HG03025 (cell line): ENCODE results near the gene CEP295NL.
"Not testable (repeated sequence)": the region's sequence is repeated elsewhere in the genome, so short reads cannot be mapped to it uniquely, and the experiment has no call there.

Experiments
- ATAC-seq: cut with Tn5 transposase; IDR thresholded peaks from one replicate; pipeline ENCODE4 v1.9.1; 2021; ENCODE audit warnings: mild to moderate bottlenecking, moderate library complexity; ENCODE audit not compliant: unreplicated experiment, low FRiP score

CEP295NL gene

DNA sequence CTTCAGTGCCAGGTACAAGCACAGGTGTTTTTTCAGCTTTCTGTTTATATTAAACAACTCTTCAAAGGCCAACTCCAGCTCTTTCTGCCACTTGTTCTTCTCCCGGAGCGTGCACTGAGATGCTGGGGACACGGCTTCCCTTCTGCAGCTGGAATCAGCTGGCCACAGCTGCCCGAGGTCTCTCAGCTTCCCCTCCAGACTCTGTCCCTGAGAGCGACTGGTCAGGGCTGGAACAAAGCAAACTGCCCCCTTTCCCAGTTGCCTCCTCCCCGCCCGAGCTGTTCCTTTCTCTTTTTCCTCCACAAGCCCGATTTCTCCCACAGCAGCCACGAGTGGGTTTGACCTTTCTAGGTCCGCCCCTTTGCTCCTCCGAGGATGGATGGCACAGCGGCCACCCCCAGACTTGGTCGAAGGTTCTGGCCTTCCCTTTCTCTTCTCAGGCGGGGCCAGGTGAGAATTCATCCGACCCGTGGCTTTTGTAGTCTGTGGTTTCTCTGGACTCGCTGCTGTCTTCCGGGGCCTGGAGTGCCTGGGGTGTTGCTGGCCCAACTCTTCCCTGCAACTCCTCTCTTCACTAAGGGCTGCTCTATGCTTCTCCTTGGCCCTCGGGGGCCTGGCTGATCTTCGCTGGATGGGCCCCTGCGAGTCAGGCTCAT lies 11.5 kb downstream of the CEP295NL start:
- ATAC-seq: no peak

DNA sequence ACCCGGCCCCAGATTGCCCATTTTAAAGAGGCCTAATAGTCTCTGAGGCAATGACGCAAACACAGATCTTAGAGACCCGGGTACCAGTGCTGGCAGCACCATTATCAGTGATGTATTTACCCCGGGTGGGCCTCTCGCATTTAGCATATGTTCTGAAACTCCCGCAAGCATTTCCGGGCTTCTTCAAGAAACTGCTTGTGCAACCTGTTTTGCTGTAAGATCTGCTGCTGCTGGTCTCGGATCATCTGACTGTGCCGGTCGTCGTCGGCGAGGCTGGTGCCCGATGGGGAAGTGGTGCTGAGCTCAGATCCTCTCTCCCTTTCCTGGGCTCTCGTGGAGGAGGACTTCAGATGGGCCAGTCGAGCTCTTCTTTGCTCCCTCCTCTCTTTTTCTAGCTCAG lies 12.5 kb downstream of the CEP295NL start:
- ATAC-seq: no peak

DNA sequence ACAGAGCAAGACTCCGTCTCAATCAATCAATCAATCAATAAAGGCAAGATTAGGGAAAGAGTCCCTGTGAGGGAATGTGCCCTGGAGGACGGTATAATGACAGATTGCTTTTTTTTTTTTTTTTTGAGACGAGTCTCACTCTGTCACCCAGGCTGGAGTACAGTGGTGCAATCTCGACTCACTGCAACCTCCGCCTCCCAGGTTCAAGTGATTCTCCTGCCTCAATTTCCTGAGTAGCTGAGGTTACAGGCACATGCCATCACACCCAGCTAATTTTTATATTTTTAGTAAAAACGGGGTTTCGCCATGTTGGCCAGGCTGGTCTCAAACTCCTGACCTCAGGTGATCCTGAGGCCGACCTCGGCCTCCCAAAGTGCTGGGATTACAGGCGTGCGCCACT lies 12.9 kb downstream of the CEP295NL start:
- not testable (repeated sequence) for ATAC-seq

DNA sequence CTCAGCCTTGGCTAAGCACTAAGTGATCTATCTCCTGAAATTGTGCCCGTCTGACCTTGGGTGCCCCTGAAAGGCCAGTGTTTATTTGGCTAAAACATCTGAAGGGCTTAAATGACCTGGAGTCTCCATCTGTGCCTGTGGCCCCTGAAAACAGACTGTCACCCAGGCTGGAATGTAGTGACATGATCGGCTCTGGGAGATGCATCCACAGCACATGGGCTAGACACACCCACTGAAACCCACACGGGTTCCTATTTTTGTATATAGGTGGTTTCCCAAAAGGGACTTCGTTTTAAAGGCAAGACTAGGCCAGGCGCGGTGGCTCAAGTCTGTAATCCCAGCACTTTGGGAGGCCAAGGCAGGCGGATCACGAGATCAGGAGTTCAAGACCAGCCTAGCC lies 13.5 kb downstream of the CEP295NL start:
- ATAC-seq: no peak

DNA sequence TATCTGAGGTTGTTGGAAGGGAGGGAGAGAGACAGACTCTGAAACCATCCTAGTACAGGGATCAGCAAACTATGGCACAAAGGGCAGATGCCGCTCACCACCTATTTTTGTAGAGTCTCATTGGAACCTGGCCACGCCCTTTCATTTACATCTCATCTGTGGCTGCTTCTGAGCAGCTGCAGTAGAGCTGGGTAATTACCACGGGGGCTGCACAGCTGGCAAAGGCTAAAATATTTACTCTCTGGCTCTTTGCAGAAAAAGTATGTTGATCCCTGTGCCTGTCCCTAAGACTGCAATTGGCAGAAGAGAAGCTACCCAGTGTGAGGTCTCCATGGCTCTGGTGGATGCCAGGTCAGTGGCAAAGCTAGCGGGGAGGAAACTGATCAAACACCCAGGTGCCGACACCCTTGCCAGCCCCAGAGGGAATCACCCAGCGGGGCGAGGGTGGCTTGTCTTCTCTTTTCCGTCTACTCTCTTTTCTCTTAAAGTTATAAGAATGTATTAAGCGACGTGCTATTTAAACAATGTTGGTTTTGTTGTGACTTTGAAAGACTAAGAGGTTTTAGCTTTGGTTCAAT lies 14.0 kb downstream of the CEP295NL start:
- no peak for ATAC-seq

DNA sequence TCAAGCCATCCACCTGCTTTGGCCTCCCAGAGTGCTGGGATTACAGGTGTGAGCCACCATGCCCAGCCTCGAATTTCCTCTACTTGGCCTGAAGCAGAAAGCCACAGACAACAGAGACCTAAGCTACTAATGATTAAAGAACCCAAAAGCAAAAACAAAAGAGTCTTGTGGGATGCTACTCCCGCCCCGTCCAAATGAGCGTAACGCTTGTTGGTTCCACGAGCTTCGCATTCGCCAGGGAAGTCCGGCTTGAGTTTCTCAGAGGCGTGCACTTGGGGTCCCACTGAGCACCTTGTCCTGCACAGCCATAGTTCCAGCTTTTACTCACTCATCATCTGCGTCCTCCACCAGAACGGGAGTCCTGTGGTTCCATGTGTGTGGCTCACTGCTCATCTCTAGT lies 16.0 kb downstream of the CEP295NL start:
- ATAC-seq: no peak

DNA sequence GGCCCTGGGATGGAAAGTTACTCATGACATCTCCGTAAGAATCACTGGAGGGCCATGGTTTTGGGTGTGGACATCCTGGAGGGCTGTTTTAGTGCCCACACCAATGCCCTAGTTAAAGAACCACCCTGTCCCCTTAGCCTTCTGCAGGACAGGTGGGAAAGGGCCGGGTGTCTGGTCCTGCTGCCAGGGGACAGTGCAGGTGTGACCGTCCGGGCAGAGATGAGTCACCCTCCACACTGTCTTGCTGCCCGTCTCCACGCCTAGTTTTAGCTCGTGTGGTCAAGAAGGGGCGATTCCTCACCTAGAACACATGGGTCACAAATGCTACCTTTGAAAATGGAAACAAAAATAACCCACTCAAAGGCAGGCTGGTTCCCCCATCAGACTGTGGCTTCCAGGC lies 17.0 kb downstream of the CEP295NL start:
- ATAC-seq: no peak

DNA sequence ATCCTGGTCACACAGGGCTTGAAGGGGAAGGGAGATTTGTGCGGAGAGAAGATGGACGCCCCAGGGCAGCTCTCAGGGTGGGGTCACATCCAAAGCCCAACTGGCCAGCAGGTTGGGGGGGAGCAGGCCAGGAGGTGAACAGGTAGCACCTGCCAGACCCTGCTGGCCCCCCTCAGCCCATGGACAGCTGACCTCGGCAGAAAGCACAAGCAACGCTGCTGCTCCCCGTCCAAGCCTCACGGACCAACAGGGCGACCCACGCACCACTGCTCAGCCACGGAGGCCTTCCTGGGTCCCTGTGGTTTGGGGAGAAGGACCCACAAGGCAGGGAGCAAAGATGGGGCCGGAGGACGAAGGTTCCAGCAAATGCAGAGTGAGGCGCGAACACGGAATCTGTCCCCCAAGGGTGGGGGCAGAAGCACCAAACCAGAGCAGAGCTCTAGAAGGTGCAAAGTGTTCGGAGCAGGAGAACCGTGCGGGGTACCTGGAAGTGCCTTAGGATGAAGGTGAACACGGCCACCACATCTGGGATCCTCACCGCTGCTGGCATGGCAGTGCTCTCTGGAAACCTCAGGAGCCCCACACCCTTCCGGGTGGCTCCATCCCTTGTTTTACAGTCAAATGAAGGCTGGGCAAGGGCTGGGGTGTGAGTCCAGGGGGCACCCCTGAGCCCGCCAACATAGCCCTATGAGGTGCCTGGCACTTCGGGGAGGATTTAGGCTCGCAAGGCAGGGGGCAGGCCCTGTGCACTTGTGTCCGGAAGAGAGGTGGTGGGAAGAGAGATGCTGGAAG lies 17.9 kb downstream of the CEP295NL start:
- ATAC-seq: no peak

DNA sequence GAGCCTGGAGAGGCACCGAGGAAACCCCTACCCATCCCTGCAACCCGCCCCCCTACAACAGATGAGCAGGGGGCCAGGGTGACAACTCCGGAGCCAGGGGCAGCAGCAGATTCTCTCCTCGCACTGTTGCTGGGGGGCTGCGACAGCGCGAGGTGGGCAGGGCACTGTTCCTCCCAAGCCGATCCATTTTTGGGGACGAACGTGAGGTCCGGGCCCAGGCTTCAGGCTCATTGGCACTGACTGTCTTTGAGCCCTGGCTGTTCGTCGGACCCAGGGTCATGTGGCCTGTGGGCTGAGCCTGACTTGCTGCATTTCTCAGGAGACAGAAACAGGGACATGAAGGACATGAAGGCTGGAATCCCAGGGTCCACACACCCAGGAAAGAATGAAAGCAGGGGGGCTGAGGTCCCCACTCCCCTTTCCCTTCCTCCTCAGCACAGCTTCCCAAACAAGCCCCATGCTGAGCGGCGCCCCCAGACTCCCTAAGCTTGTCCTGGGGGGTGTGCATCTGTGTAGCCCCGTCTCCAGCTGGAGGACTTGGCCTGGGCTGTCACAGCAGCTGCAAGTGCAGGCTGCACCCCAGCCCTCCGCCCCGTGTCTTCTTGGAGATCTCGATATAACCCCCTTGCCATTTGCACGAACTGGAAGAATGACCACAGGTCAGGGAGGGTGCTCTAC lies 18.7 kb downstream of the CEP295NL start:
- no peak for ATAC-seq

DNA sequence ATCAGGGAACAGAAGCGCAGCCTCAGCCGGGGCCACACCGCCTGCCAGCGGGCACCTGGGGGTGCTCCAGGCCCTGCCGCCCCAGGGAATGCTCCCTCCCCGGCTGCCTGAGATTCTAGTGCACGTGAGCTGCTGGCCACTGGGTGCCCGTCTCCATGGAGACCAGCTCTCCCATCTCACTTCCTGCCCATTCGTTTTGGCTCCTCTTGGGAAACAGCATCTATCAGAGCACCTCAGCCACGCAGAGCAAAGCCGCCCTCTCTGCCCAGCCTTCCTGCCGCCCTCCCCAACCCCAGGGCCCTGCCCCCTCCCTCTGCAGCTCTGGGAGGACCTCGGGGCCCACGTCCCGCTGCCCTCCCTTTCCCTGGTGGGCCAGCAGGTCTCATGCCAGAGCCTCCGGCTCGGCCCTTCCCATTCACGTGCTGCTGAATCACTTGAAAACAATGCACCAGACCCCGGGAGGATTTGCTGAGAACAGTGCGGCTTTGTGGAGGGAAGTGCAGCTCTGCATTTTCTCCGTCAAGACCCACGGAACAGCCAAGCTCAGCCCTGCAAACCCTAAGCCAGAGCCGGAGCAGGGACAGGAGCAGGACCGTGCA lies 19.4 kb downstream of the CEP295NL start:
- ATAC-seq: no peak

DNA sequence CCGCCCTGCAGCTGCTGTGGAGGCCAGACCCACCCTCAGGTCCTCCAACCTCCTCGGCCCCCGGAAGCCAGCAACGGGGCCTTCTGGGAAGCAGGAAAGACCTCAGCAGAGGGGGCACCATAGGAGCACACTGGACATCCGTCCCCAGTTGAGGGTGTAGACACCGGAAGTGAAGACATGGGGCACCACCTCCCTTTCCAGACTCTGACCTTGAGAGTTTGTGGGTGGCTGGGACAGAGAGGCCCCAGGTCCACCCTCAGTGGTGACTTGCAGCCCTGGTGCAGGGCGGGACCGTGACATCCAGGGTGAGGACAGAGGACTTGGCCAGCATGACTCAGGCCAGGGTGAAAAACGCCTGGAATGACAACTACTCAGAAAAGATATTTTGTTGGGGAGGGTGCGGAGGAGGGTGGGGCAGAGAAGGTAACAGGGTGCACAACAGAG lies 19.9 kb downstream of the CEP295NL start:
- ATAC-seq: no peak

DNA sequence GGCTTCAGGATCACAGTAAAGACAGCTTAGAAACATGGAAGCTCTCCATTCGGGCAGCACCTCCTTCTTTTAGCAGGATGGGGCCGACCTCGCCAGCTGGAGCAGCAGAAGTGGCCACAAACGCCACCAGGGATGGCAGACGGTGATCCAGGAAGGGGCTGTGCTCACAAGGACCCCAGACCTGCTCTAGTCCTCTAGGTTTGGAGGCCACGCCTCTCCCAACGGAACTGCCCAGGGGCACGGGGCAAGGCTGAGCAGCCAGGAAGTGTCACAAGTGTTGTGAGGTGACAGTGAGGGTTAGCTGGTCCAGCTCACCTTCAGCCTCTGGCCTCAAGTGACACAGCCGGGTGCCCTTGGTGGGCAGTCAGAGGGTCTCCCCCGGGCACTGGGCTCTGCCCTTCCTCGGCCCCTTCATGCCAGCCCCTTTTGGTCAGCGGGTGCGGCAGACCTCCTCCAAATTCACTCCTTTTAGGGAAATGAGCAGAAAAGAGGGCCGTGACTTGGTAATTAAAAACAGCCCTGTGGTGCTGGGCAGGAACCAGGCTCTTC lies 20.4 kb downstream of the CEP295NL start:
- ATAC-seq: no peak

DNA sequence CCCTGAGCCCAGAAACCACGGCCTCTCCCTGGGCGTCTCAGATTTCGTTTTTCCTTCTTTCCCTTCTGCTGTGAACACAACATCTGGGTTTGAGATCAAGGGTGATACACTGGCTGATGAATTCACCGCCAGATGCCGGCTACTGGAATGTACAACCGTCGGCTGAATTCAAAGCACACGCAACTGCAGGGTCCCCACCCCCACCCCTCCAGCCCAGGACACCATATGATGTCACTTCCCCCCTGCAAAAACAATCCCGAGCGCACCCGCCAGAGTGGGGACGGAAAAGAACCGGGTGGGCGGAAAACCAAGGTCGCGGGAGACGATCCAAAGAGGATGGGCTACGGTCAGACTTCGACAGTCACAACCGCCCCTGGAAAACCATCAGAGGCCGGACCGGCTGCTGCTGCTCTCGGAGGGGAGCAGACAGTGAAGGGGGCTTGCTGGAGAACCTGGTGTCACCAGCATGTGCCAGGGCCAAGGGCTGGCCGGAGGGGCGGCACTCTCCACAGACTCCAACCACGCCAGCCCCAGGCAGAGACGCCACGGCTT lies 23.3 kb downstream of the CEP295NL start:
- no peak for ATAC-seq

DNA sequence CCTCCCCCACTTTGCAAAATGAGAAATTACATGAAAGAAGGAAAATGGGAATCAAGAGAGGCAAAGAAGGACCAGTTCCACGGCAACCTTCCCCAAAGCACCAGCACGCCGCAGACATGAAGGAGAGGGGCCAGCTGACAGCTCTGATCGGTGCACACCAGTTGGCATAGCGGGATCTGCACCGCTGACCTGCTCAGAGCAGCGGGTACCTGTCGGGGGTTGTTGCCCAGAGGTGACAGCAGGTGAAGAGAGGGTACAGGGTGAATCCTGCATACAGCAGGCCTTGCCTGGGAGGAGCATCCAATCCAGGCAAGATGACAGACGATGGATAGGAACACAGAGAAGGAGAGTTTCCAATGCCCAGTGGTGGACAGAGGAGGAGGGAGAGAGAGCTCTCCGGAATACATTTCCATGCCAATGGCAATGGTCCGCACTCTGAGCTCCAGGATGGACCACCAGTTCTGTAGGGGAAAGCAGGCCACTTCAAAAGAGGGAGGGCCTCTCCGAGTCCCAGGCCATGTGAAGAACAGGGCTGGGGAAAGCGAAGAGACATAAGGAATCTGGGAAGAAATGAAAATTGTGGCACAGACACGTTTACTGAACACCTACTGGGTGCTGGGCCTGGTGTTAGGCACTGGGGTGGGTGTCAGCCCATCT lies 24.0 kb downstream of the CEP295NL start:
- ATAC-seq: no peak

DNA sequence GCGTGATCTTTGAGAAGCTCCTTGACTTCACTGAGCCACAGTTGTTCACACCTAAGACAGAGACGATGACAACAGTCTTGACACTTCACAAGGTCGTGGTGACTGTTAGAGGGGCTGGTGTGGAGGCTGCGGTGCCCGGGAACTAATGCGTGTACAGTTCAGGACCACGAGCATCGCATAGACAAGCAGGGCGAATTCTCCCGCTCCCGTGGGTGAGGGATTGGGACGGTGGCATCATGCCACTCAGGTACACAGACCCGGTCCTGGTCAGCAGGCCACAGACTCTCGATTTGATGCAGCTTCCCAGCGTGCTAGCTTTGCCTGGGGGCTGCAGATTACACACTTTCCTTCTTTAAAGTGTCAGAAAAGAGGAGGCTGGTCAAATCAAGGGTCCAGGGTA lies 24.7 kb downstream of the CEP295NL start:
- ATAC-seq: no peak

DNA sequence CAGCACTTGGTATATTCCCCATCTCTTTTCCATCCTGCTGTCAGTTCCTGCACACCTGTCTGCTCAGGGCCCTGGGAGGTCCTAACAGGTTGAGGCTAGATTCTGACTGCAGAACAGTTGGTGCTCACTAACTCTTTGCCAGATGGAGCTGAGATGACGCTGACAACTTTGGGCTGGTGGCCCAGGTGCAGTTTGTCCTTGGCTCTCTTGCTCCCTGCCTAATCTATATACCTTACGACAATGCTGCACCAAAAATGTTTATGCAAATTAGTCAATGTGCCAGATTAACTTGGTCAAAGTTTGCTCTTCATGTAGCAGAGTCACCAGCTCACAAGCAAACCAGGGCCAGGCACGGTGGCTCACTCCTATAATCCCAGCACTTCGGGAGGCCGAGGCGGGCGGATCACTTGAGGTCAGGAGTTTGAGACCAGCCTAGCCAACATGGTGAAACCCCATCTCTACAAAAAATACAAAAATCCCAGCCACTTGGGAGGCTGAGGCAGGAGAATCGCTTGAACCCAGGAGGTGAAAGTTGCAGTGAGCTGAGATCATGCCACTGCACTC lies 26.0 kb downstream of the CEP295NL start:
- not testable (repeated sequence) for ATAC-seq

DNA sequence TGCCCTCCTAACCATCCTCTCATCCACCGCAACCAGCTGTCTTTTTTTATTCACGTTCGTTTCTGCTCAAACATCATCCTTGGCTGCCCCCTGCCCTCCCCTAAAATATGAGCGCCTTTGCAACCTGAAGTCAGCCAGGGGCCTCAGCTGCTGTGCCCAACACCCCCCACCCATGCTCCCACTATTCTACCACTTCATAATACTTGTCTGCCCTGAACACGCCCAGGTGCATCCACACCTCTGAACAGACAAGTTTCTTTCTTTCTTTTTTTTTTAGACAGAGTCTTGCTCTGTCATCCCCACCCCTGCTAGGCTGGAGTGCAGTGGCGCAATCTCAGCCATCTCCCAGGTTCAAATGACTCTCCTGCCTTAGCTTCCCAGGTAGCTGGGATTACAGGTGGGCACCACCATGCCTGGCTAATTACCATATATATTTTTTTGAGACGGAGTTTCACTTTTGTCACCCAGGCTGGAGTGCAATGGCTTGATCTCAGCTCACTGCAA lies 26.9 kb downstream of the CEP295NL start:
- ATAC-seq: no peak

DNA sequence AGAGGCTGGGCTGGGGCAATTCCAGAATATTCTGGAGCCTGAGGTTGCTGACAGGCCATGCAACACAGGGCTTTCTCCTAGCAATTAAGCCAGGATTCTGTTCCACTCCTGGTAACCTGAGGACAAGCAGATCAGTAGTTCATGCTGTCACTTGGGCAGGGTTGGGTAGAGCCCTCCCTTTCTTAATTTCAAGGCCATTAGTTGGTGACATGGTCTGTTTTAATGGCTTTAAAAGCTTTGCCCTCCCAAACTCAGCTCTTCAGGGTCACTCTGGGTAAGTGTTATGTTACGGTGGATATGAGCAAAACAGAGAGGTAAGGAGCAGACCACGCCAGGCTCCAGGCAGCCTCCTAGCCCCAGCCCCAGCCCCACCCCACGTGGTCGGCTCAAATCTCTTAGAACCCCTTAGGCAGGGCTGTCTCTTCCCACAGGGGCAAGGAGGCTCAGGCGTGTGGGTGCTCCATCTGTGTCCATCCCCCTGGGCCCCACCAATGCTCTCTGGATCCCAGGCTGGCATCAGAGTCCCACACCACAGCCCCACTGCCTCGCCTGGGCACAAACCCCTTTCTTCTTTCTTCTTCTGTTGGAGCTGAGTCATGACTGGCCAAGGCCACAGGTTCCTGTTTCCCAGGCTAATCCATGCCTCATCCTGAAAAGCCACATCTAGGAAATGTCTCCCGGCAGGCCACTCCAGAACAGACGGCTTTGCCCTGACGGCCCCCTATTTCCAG lies 27.5 kb downstream of the CEP295NL start:
- ATAC-seq: no peak
